GM20000 (cell line): ENCODE measurements around the gene PROK2.

ENCODE experiments used
- DNase-seq: peaks from one replicate; pipeline ENCODE4 v3.0.0; 2012; ENCODE audit warnings: low spot score
- CTCF ChIP-seq: IDR thresholded peaks from 2 replicates; pipeline ENCODE4 v1.5.1; 2012; ENCODE audit warnings: mild to moderate bottlenecking, control low read depth; ENCODE audit errors: extremely low read depth, missing control alignments

The PROK2 gene

GRCh38 chr3:71803248-71803647 is 18.3 kb upstream of the PROK2 start:
- DNase-seq: no peak
- TF ChIP-seq CTCF: no peak

GRCh38 chr3:71801986-71802385 is 17.0 kb upstream of the PROK2 start:
- DNase-seq: no peak
- TF ChIP-seq CTCF: no peak

- no peak for TF ChIP-seq CTCF
Observed at GRCh38 chr3:71800023-71800422, 15.1 kb upstream of the PROK2 start.

GRCh38 chr3:71797455-71797854 is 12.5 kb upstream of the PROK2 start:
- TF ChIP-seq CTCF: no peak
- DNase-seq: no peak

More at GRCh38 chr3:71800023-71800422, 15.1 kb upstream of the PROK2 start:
- DNase-seq: no peak

- DNase-seq: no peak
- no peak for TF ChIP-seq CTCF
Observed at GRCh38 chr3:71796290-71796689, 11.3 kb upstream of the PROK2 start.

- TF ChIP-seq CTCF: no peak
- no peak for DNase-seq
Observed at GRCh38 chr3:71791634-71792033, 6.7 kb upstream of the PROK2 start.

GRCh38 chr3:71789922-71790321 is 5.0 kb upstream of the PROK2 start:
- TF ChIP-seq CTCF: no peak
- no peak for DNase-seq
